ENCODE data around the gene MN1. TPM values are rescaled to one million over a fixed set of nuclear protein-coding genes. Genes with fewer than 3 reads are reported as not detected.

MN1 gene
- total and polyA plus RNA-seq, 2 of the 8 experiments (the other 6 are each of a cell fraction or from before 2014, with no cell fraction given), result 3.1 to 4.9 TPM

DNA sequence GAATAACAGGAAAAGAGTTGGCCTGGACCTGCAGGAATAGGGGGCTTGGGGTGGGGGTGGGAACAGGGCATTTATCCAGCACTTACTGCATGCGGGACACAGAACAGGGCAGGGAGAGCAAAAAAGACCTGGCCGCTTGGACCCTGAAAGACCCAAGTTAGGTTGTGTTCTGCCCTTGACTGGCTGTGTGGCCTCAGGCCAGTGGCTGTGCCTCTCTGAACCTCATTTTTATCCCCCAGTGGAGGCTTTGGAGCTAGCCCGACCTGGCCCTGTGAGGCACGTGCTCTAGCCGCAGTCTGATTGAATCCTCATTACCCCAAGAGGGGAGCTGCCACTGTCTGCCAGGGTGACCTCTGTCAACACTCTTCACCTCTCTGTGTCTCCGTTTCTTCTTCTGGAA, 68.7 kb downstream of the MN1 start (continued):
- TF ChIP-seq, protein P1, sequence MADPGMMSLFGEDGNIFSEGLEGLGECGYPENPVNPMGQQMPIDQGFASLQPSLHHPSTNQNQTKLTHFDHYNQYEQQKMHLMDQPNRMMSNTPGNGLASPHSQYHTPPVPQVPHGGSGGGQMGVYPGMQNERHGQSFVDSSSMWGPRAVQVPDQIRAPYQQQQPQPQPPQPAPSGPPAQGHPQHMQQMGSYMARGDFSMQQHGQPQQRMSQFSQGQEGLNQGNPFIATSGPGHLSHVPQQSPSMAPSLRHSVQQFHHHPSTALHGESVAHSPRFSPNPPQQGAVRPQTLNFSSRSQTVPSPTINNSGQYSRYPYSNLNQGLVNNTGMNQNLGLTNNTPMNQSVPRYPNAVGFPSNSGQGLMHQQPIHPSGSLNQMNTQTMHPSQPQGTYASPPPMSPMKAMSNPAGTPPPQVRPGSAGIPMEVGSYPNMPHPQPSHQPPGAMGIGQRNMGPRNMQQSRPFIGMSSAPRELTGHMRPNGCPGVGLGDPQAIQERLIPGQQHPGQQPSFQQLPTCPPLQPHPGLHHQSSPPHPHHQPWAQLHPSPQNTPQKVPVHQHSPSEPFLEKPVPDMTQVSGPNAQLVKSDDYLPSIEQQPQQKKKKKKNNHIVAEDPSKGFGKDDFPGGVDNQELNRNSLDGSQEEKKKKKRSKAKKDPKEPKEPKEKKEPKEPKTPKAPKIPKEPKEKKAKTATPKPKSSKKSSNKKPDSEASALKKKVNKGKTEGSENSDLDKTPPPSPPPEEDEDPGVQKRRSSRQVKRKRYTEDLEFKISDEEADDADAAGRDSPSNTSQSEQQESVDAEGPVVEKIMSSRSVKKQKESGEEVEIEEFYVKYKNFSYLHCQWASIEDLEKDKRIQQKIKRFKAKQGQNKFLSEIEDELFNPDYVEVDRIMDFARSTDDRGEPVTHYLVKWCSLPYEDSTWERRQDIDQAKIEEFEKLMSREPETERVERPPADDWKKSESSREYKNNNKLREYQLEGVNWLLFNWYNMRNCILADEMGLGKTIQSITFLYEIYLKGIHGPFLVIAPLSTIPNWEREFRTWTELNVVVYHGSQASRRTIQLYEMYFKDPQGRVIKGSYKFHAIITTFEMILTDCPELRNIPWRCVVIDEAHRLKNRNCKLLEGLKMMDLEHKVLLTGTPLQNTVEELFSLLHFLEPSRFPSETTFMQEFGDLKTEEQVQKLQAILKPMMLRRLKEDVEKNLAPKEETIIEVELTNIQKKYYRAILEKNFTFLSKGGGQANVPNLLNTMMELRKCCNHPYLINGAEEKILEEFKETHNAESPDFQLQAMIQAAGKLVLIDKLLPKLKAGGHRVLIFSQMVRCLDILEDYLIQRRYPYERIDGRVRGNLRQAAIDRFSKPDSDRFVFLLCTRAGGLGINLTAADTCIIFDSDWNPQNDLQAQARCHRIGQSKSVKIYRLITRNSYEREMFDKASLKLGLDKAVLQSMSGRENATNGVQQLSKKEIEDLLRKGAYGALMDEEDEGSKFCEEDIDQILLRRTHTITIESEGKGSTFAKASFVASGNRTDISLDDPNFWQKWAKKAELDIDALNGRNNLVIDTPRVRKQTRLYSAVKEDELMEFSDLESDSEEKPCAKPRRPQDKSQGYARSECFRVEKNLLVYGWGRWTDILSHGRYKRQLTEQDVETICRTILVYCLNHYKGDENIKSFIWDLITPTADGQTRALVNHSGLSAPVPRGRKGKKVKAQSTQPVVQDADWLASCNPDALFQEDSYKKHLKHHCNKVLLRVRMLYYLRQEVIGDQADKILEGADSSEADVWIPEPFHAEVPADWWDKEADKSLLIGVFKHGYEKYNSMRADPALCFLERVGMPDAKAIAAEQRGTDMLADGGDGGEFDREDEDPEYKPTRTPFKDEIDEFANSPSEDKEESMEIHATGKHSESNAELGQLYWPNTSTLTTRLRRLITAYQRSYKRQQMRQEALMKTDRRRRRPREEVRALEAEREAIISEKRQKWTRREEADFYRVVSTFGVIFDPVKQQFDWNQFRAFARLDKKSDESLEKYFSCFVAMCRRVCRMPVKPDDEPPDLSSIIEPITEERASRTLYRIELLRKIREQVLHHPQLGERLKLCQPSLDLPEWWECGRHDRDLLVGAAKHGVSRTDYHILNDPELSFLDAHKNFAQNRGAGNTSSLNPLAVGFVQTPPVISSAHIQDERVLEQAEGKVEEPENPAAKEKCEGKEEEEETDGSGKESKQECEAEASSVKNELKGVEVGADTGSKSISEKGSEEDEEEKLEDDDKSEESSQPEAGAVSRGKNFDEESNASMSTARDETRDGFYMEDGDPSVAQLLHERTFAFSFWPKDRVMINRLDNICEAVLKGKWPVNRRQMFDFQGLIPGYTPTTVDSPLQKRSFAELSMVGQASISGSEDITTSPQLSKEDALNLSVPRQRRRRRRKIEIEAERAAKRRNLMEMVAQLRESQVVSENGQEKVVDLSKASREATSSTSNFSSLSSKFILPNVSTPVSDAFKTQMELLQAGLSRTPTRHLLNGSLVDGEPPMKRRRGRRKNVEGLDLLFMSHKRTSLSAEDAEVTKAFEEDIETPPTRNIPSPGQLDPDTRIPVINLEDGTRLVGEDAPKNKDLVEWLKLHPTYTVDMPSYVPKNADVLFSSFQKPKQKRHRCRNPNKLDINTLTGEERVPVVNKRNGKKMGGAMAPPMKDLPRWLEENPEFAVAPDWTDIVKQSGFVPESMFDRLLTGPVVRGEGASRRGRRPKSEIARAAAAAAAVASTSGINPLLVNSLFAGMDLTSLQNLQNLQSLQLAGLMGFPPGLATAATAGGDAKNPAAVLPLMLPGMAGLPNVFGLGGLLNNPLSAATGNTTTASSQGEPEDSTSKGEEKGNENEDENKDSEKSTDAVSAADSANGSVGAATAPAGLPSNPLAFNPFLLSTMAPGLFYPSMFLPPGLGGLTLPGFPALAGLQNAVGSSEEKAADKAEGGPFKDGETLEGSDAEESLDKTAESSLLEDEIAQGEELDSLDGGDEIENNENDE (IDR thresholded peaks at IDR 0.05; ENCODE audit: insufficient replicate concordance, low read length), result no peak
- TF ChIP-seq PHF8 (conservative IDR thresholded peaks at IDR 0.05; ENCODE audit: low read depth, low read length) (no peak), E2F6 (IDR thresholded peaks at IDR 0.05) (no peak), SRF (IDR thresholded peaks at IDR 0.05; ENCODE audit: low read depth, low read length) (no peak)
